ENCODE results near the gene FARP2.

GRCh38 chr2:241351640-241352031, 4.4 kb upstream of the FARP2 start:
- TF ChIP-seq, protein P1, sequence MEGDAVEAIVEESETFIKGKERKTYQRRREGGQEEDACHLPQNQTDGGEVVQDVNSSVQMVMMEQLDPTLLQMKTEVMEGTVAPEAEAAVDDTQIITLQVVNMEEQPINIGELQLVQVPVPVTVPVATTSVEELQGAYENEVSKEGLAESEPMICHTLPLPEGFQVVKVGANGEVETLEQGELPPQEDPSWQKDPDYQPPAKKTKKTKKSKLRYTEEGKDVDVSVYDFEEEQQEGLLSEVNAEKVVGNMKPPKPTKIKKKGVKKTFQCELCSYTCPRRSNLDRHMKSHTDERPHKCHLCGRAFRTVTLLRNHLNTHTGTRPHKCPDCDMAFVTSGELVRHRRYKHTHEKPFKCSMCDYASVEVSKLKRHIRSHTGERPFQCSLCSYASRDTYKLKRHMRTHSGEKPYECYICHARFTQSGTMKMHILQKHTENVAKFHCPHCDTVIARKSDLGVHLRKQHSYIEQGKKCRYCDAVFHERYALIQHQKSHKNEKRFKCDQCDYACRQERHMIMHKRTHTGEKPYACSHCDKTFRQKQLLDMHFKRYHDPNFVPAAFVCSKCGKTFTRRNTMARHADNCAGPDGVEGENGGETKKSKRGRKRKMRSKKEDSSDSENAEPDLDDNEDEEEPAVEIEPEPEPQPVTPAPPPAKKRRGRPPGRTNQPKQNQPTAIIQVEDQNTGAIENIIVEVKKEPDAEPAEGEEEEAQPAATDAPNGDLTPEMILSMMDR (IDR thresholded peaks at IDR 0.05; ENCODE audit: low read depth, low read length) = no peak
- no peak for TF ChIP-seq EZH2phosphoT487 (IDR thresholded peaks at IDR 0.05; ENCODE audit: low read depth)
